RPMI8226 (cell line): ENCODE measurements around the gene FOXJ3.

ENCODE experiments used
- DNase-seq: peaks from one replicate; pipeline ENCODE4 v3.0.0-alpha.2; 2015

FOXJ3 gene

GRCh38 chr1:42302034-42302433, 33.0 kb downstream of the FOXJ3 start:
- no peak for DNase-seq

DNA sequence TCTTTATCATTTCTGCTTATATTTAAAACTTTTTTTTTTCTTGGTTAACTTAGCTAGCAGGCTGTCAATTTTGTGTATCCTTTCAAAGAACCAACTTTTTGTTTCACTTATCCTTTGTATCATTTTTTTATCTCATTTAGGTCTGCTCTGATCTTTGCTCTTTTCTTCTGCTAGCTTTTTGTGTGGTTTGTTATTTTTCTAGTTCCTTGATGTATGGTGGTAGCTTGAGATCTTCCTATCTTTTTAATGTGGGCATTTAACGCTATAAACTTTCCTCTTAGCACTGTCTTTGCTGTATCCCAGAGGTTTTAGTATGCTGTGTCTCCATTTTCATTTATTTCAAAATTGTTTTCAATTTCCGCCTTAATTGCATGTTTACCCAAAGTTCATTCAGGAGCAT, 36.5 kb downstream of the FOXJ3 start:
- DNase-seq: no peak

- no peak for DNase-seq
These were observed 39.2 kb downstream of the FOXJ3 start for GRCh38 chr1:42295816-42296215.

GRCh38 chr1:42290130-42290529, 44.9 kb downstream of the FOXJ3 start:
- DNase-seq: no peak

GRCh38 chr1:42288311-42288985, 46.6 kb downstream of the FOXJ3 start:
- no peak for DNase-seq

- DNase-seq: no peak
These were observed 52.0 kb downstream of the FOXJ3 start for GRCh38 chr1:42282867-42283583.

- no peak for DNase-seq
These were observed 52.9 kb downstream of the FOXJ3 start for GRCh38 chr1:42282024-42282579.

- no peak for DNase-seq
These were observed 54.2 kb downstream of the FOXJ3 start for GRCh38 chr1:42280821-42281220.

DNA sequence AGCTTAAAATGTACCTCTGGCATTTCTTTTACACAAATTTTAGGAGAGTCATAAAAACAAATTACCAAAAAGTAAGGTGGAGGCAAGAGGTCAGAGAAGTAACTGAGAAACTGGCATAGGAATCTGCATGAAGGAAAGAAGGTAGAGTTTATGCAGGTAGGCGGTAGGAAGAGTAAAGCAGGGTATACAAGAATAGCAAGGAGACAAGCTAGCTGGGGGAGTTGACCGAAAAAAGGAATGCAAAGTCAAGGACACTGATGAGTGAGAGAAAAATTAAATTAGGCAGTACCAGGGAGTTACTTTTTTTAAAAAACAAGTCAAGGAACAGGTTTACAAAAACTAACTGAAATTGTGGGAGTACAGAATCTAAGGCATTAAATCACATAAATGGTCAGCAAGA, 56.0 kb downstream of the FOXJ3 start:
- no peak for DNase-seq

DNA sequence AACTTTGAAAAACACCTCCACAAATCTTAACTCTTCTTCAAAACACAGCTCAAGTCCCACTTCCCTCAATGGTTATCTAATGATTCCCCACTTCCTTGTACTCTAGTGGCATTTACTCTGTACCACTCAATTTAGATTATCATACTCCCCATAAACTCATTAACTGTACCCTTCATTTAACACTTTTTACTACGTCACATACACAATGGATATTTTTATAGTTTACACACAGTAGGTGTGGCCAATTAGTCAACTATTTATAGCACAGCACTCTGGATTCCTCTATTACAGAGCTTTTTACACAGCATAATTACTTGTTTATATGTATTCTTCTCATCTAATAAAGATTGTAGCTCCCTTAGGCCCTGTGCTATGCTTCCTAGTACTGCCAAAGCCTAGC, 62.1 kb downstream of the FOXJ3 start:
- no peak for DNase-seq

- no peak for DNase-seq
These were observed 67.1 kb downstream of the FOXJ3 start for GRCh38 chr1:42267904-42268303.

DNA sequence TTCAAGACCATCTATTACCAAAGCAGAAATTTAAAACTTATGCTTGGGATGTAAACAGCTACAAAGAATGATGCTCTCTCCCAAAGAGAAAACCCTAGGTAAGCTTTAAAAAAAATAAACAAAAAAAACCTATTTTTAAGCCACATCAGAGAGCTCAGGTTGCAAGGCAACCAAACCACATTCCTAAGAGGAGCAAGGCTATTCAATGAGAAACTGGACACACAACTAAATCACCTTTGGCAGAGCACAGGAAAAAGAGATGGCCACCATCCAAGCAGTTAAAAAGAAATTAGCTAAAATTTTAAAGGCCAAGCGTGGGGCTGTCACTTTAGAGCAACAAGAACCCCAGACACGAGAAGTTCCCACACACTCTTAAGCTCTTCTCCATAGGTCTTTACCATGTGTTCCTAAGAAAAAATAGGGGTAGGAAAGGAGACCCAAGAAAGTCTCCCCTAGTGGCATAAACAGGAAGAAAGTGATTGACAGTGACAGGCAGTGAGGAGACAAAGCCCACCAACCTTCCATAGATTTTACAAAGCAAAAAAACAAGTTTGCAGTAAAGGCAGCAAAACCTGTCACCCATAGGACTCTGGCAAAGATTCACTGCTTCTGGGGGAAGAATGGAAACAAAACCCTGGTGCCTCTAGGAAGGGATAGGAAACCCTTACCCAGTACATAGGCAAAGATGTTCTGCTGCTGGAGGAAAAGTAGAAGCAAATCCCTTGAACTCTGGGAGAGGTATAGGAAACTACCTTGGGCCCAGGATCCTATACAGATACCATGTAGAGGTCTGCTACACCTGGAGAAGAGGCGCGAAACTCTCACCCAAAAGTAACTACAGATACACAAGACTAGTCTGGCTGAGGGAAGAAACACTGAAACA, 68.5 kb downstream of the FOXJ3 start:
- DNase-seq: no peak

GRCh38 chr1:42264511-42265190, 70.4 kb downstream of the FOXJ3 start:
- no peak for DNase-seq

DNA sequence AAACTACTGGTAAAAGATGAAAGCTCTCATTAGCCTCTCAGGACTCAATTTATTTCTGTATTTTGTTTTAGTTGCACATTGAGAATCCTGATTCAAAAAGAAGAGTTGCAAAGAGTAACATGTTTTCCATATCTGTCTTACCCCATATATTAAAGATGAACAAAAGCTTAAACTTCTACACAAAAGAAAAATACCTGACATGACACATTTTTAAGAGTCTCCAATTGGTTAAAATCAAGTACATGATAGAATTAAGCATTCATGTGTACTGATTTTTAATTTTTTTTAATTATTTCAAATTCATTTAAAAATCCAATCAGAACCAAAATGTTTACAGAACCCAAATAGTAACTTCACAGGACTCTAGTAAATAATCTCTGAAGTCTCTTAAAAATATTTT, 72.0 kb downstream of the FOXJ3 start:
- DNase-seq: no peak

DNA sequence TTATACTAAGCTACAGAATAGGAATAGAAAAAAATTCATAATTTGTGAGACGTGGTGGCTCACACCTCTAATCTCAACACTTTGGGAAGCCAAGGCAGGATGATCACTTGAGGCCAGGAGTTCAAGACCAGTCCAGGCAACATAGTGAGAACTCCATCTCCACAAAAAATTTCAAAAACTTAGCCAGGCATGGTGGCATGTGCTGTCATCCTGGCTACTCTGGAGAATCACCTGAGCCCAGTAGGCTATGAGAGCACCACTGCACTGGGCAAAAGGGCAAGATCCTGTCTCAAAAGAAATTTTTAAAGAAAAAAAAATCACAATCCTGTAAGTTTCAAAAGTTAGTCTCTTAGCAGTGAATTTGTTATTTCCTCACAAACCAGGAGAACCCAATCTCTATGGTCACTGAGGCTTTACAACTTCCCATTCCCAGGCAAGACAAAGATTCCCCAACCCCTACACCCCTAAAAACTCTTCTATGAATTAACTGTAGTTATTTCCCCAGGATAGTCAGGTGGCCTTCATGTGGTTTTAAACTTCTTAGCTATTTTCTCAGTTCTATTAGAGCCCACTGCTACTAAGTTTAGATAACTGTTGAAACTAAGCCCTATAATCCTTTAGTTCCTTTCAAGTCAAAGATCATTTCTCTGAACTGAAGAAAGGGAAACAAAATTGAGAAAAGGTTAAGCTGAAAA, 74.5 kb downstream of the FOXJ3 start:
- DNase-seq: no peak

GRCh38 chr1:42259739-42260064, 75.3 kb downstream of the FOXJ3 start:
- DNase-seq: no peak

- no peak for DNase-seq
These were observed 75.8 kb downstream of the FOXJ3 start for GRCh38 chr1:42259059-42259738.

DNA sequence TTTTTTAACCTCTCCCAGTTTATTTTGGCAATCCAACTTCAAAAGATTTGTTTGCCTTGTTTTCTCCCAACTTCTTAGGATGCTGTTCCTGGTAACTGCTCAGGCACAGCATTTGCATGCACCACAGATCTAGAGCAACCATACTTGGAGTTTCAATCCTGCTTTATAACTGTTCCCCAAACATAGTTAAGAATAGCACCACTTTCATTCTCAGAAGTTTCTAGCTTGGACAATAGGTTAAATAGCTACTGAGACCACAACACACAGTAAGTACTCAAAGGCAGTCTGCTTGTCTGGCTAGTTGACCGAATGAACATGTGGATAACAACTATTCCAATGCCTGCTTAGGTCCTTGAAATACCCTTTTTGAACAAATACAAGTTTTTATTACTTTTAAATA, 76.8 kb downstream of the FOXJ3 start:
- DNase-seq: no peak

DNA sequence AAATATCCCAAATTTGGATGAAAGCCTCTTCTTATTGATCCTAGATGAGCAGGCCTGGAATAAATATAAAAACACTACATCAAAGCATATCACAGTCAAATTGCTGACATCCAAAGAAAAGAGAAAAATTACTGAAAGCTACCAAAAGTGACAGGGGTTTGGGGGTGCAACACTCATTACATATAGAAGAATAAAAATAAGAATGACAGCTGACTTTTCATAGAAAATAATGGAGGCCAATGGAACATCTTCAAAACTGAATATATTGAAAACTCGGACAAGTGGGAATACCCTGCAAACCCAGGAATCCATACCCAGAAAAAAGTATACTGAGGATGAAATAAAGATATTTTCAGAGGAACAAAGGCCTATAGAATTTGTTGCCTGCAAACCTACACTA, 84.0 kb downstream of the FOXJ3 start:
- no peak for DNase-seq

GRCh38 chr1:42250164-42250563, 84.9 kb downstream of the FOXJ3 start:
- no peak for DNase-seq

DNA sequence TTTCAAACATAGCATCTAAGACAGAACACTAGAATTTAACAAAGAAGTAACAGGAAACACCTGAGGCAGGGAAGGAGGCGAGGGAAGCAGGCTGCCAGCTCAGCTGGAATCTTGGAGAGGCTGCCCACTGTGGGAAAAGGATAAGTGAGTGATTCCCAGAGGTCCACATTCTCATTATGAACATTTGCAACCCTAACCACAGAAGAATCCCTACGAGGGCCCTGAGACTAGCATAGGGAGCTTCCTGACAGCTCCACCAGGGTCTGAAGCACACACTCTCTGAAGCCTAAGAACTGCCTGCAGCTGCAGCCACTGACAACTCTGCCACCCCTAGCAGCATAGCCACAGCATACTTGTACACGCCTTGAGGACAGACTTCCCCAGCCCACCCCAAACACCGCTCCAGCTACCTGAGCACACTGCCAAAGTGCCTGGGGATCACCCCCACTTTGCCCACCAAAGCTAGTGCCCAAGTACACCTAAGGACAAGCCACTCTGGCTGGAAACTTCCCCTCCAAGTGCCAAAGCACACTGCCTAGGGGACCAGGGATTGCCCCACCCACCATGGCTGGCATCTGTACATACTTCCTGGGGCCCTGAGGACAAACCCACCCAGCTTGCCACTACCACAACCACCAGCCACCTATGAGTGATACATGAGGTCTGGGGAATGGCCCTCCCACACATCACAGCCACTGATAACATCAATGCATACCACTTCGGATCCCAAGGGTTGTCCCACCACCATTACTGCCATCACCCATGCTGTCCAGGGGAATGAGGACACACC, 93.9 kb downstream of the FOXJ3 start:
- DNase-seq: no peak
